IMR-90 (cell line): ENCODE measurements around the gene GGA2. TPM values are rescaled to one million over a fixed set of nuclear protein-coding genes. Genes with fewer than 3 reads are reported as not detected.

ENCODE experiments used
- ATAC-seq: fragments of 200-7000 bp; cut with Tn5 transposase; 2 replicates; pipeline ENCODE4 v1.9.1; 2020; ENCODE audit warnings: low read depth, mild to moderate bottlenecking, moderate library complexity
- BruUV-seq: library from RNA; stranded (reverse); fragments of 400-500 nt; replicated peaks from 2 replicates; lab custom pipeline; 2021; lab: Mats Ljungman, UMichigan
- CTCF ChIA-PET: fragments of 300-600 bp; formaldehyde crosslinking; extraction: SDS; loops from one replicate; lab custom pipeline; 2021; ENCODE audit warnings: antibody characterized with exemption; lab: Yijun Ruan, JAX
- POLR2A ChIA-PET: fragments of 300-600 bp; sonication (Branson Sonifier 250); formaldehyde crosslinking; loops from one replicate; lab custom pipeline; 2022; ENCODE audit warnings: antibody characterized with exemption; ENCODE audit not compliant: unreplicated experiment; lab: Charles Lee
- DNase-seq: peaks from one replicate; pipeline ENCODE4 v3.0.0; 2013
- H2AFZ ChIP-seq: replicated peaks from 2 replicates; pipeline ENCODE3; 2013; ENCODE audit warnings: low read length, mild to moderate bottlenecking; ENCODE audit not compliant: poor library complexity
- H2AK5ac ChIP-seq: 2 replicates; pipeline ENCODE4 v1.6.1; 2013; ENCODE audit warnings: low read depth, low read length, inconsistent platforms
- H2AK9ac ChIP-seq: replicated peaks from 2 replicates; pipeline ENCODE3; 2013; ENCODE audit warnings: mild to moderate bottlenecking, low read depth, low read length, moderate library complexity; ENCODE audit not compliant: poor library complexity
- H2BK120ac ChIP-seq: 2 replicates; pipeline ENCODE4 v1.6.1; 2013; ENCODE audit warnings: low read depth, low read length, inconsistent platforms
- H2BK15ac ChIP-seq: 3 replicates; pipeline ENCODE4 v1.6.1; 2013; ENCODE audit warnings: low read depth, low read length, inconsistent platforms
- H2BK20ac ChIP-seq: 2 replicates; pipeline ENCODE4 v1.6.1; 2013; ENCODE audit warnings: low read depth, mild to moderate bottlenecking, inconsistent platforms, low read length, moderate library complexity
- H2BK5ac ChIP-seq: 2 replicates; pipeline ENCODE4 v1.6.1; 2013; ENCODE audit warnings: mild to moderate bottlenecking, low read depth, low read length, inconsistent platforms; ENCODE audit not compliant: poor library complexity, severe bottlenecking
- H3K14ac ChIP-seq: replicated peaks from 2 replicates; pipeline ENCODE4 v1.6.1; 2013; ENCODE audit warnings: low read depth, low read length, inconsistent platforms
- H3K18ac ChIP-seq: 2 replicates; pipeline ENCODE4 v1.6.1; 2013; ENCODE audit warnings: low read depth, low read length, control low read depth
- H3K23ac ChIP-seq: 2 replicates; pipeline ENCODE4 v1.6.1; 2013; ENCODE audit warnings: low read depth, low read length, inconsistent platforms
- H3K27ac ChIP-seq: 2 replicates; pipeline ENCODE4 v1.5.1; 2013; ENCODE audit warnings: mild to moderate bottlenecking, control low read depth, low read length; ENCODE audit not compliant: insufficient read depth
- H3K27me3 ChIP-seq: 2 replicates; pipeline ENCODE4 v1.6.1; 2013; ENCODE audit warnings: low read length; ENCODE audit not compliant: control insufficient read depth, insufficient read depth
- H3K36me3 ChIP-seq: 2 replicates; pipeline ENCODE4 v1.6.1; 2013; ENCODE audit warnings: low read length, mixed read lengths; ENCODE audit not compliant: control insufficient read depth, insufficient read depth
- H3K4ac ChIP-seq: 2 replicates; pipeline ENCODE4 v1.6.1; 2013; ENCODE audit warnings: low read depth, low read length, inconsistent platforms
- H3K4me1 ChIP-seq: 2 replicates; pipeline ENCODE4 v1.6.1; 2013; ENCODE audit warnings: low read length, mixed read lengths; ENCODE audit not compliant: control insufficient read depth, insufficient read depth
- H3K4me2 ChIP-seq: 2 replicates; pipeline ENCODE4 v1.6.1; 2013; ENCODE audit warnings: low read depth, mild to moderate bottlenecking, control low read depth, low read length, moderate library complexity
- H3K4me3 ChIP-seq: 2 replicates; pipeline ENCODE4 v1.5.1; 2013; ENCODE audit warnings: low read depth, mild to moderate bottlenecking, control low read depth, low read length, moderate library complexity; ENCODE audit not compliant: insufficient read depth
- H3K56ac ChIP-seq: 2 replicates; pipeline ENCODE4 v1.6.1; 2013; ENCODE audit warnings: low read length, inconsistent platforms; ENCODE audit not compliant: insufficient read depth; ENCODE audit errors: extremely low read depth
- H3K79me1 ChIP-seq, 2 experiments: 2 replicates each; pipeline ENCODE4 v1.6.1; 2013; ENCODE audit warnings: low read length in 2 of 2, inconsistent platforms in 1 of 2, low read depth in 1 of 2
- H3K9ac ChIP-seq: 2 replicates; pipeline ENCODE4 v1.6.1; 2013; ENCODE audit warnings: low read depth, low read length, control low read depth
- H3K9me1 ChIP-seq: 2 replicates; pipeline ENCODE4 v1.6.1; 2013; ENCODE audit warnings: low read length, inconsistent platforms; ENCODE audit not compliant: insufficient read depth
- H3K9me3 ChIP-seq: 2 replicates; pipeline ENCODE4 v1.6.1; 2013; ENCODE audit warnings: low read length; ENCODE audit not compliant: control insufficient read depth, insufficient read depth
- H4K20me1 ChIP-seq: 2 replicates; pipeline ENCODE4 v1.6.1; 2013; ENCODE audit warnings: low read length, inconsistent platforms; ENCODE audit not compliant: insufficient read depth
- H4K5ac ChIP-seq: 2 replicates; pipeline ENCODE4 v1.6.1; 2013; ENCODE audit warnings: mild to moderate bottlenecking, low read depth, low read length, control low read depth
- H4K8ac ChIP-seq, 2 experiments: 2 replicates each; pipeline ENCODE4 v1.6.1; 2013; ENCODE audit warnings: low read depth in 2 of 2, low read length in 2 of 2, control low read depth in 1 of 2, inconsistent platforms in 1 of 2
- H4K91ac ChIP-seq: 2 replicates; pipeline ENCODE4 v1.6.1; 2013; ENCODE audit warnings: low read depth, low read length, inconsistent platforms; ENCODE audit not compliant: insufficient read depth
- USF2 ChIP-seq: fragments of 150-350 bp; IDR thresholded peaks from 2 replicates; pipeline ENCODE4 v1.6.1; 2017; ENCODE audit warnings: mild to moderate bottlenecking, antibody characterized with exemption, low read length, low read depth
- WGBS, 2 experiments: methylation state at CpG; one replicate each; pipeline versions ENCODE4 v1.1.5 to v1.1.7; 2013; ENCODE audit warnings: missing lambda C conversion rate in 2 of 2; ENCODE audit not compliant: insufficient read length in 1 of 2; ENCODE audit errors: extremely low coverage in 2 of 2; 5-methylcytosine and 5-hydroxymethylcytosine counted together
- dilution Hi-C: fragments of 300-500 bp; cut with HindIII; formaldehyde crosslinking; loops from one replicate; pipeline ENCODE4 v1.14.3; 2018; ENCODE audit warnings: low sequenced_read_pairs; ENCODE audit not compliant: unreplicated experiment
- in situ Hi-C: fragments of 300-500 bp; cut with MboI; formaldehyde crosslinking; loops from 3 replicates; pipeline ENCODE4 v1.14.3; 2019; ENCODE audit warnings: low sequenced_read_pairs, inconsistent platforms, mixed read lengths
- intact Hi-C: fragments of 100-400 bp; cut with micrococcal nuclease; formaldehyde crosslinking; loops from 2 replicates; pipeline ENCODE4 v1.10.0; 2022
- polyA plus RNA-seq, 3 experiments: library from polyadenylated mRNA; depleted of rRNA; stranded (reverse); fragments of >200 nt; gene quantifications; 2 replicates each; pipeline ENCODE4 v1.2.3, GENCODE V29; 2012; ENCODE audit warnings: low replicate concordance in 1 of 3
- total RNA-seq: library from RNA; depleted of rRNA; stranded (reverse); fragments of >200 nt; gene quantifications from 2 replicates; pipeline ENCODE4 v1.2.3, GENCODE V29; 2012

Gene GGA2
- total and polyA plus RNA-seq, 2 of the 4 experiments (the other 2 are of a cell fraction), result 16.5 to 30.1 TPM

GRCh38 chr16:23479138-23479537, 31.2 kb downstream of the GGA2 start:
- H3K4me3 ChIP-seq, result no peak overlapping the region
- no peaks in the 10 kb centered on the region for H4K20me1 ChIP-seq
- H3K14ac ChIP-seq, result no peak overlapping the region
- H3K27ac ChIP-seq, result no peak overlapping the region
- H4K91ac ChIP-seq, result no peak overlapping the region
- H3K27me3 ChIP-seq, result no peaks in the 10 kb centered on the region
- dilution Hi-C loops (no loop called here), in situ Hi-C loops (no loop called here), intact Hi-C loops (no loop called here)
- TF ChIP-seq USF2, result no peak
- H3K23ac ChIP-seq, result no peak overlapping the region
- H2BK15ac ChIP-seq, result no peak overlapping the region
- H2BK120ac ChIP-seq, result no peak overlapping the region
- H4K5ac ChIP-seq, result no peak overlapping the region
- no peaks in the 10 kb centered on the region for H3K79me1 ChIP-seq
- 94% methylated on average over 2 of the region's 3 CpGs; no CpG with 5 or more reads in 1 of the 2 experiments for WGBS, 2 experiments
- no peak for ATAC-seq
- H2AK5ac ChIP-seq, result no peak overlapping the region
- no peaks in the 10 kb centered on the region for H3K4me1 ChIP-seq
- ChIA-PET POLR2A (no interaction called here), CTCF (interaction anchor here (0.5 kb wide), 1 partner anchor 114 kb away, joined by 3 read pairs; no protein-coding TSS in a partner anchor)
- H3K9me3 ChIP-seq, result no peaks in the 10 kb centered on the region
- H3K4me2 ChIP-seq, result no peak overlapping the region
- no peak overlapping the region for H4K8ac ChIP-seq
- no TSS peak for BruUV-seq
- H3K56ac ChIP-seq, result no peak overlapping the region
- no peak overlapping the region for H3K18ac ChIP-seq
- H2BK20ac ChIP-seq, result no peak overlapping the region
- no peak overlapping the region for H2AFZ ChIP-seq
- H3K9me1 ChIP-seq, result no peaks in the 10 kb centered on the region
- no peak overlapping the region for H2AK9ac ChIP-seq
- H3K4ac ChIP-seq, result no peak overlapping the region
- no peak overlapping the region for H3K9ac ChIP-seq
- peaks cover 54% of the 10 kb centered on the region for H3K36me3 ChIP-seq
- no peak for DNase-seq
- H2BK5ac ChIP-seq, result no peak overlapping the region
